Thymus (tissue), 14 donors: ENCODE measurements around the gene COL11A1. TPM values are rescaled to one million over a fixed set of nuclear protein-coding genes. Genes with fewer than 3 reads are reported as not detected.
"Not testable (repeated sequence)": the region's sequence is repeated elsewhere in the genome, so short reads cannot be mapped to it uniquely, and the experiment has no call there.

Source experiments
- DNase-seq, 9 donors: peaks; one replicate each; pipeline ENCODE4 v3.0.0-alpha.2; 2013; ENCODE audit warnings: low spot score in 9 of 9, low read depth in 6 of 9, missing footprints in 1 of 9
- H3K27ac ChIP-seq, 2 donors: one replicate each; pipeline ENCODE4 v1.5.1; 2013; ENCODE audit warnings: control low read depth in 1 of 2, low read depth in 1 of 2, low read length in 1 of 2, mild to moderate bottlenecking in 1 of 2, moderate library complexity in 1 of 2
- H3K27me3 ChIP-seq, 2 donors: one replicate each; pipeline ENCODE4 v1.5.1; 2013; ENCODE audit warnings: low read length in 1 of 2; ENCODE audit not compliant: control insufficient read depth in 2 of 2, insufficient read depth in 1 of 2
- H3K36me3 ChIP-seq, 2 donors: one replicate each; pipeline ENCODE4 v1.5.1; 2013; ENCODE audit warnings: low read length in 1 of 2, mild to moderate bottlenecking in 1 of 2, moderate library complexity in 1 of 2; ENCODE audit not compliant: control insufficient read depth in 2 of 2, insufficient read depth in 2 of 2
- H3K4me1 ChIP-seq, 2 donors: one replicate each; pipeline ENCODE4 v1.5.1; 2013; ENCODE audit warnings: low read length in 2 of 2; ENCODE audit not compliant: control insufficient read depth in 2 of 2, insufficient read depth in 2 of 2
- H3K4me3 ChIP-seq, 2 donors: one replicate each; pipeline ENCODE4 v1.5.1; 2013; ENCODE audit warnings: low read length in 2 of 2, control low read depth in 1 of 2, mild to moderate bottlenecking in 1 of 2
- H3K9me3 ChIP-seq, 2 donors: one replicate each; pipeline ENCODE4 v1.5.1; 2013; ENCODE audit warnings: low read length in 1 of 2, mild to moderate bottlenecking in 1 of 2; ENCODE audit not compliant: control insufficient read depth in 2 of 2, insufficient read depth in 1 of 2
- WGBS: extraction: QIAGEN DNeasy Blood & Tissue Kit; methylation state at CpG from one replicate; pipeline ENCODE4 v1.1.7; 2013; 5-methylcytosine and 5-hydroxymethylcytosine counted together
- long read RNA-seq, 10 donors: transcript quantifications; one replicate each; lab custom pipeline, GENCODE V29; 2026
- polyA plus RNA-seq: library from polyadenylated mRNA; stranded (reverse); fragments of 200-250 nt; gene quantifications from one replicate; pipeline ENCODE4 v1.2.3, GENCODE V29; 2013
- total RNA-seq: library from RNA; stranded (reverse); fragments of 120-200 nt; gene quantifications from one replicate; pipeline ENCODE4 v1.2.4, GENCODE V29; 2013
- donor health status: healthy.

COL11A1 gene
- total RNA-seq: 0.24 TPM
- polyA plus RNA-seq: 0.25 TPM
- long read RNA-seq, donor 1: 0 reads
- long read RNA-seq, donor 2: 0 reads
- long read RNA-seq, donor 3: 0 reads
- long read RNA-seq, donor 4: 0 reads
- long read RNA-seq, donor 5: 0 reads
- long read RNA-seq, donor 6: 0 reads
- long read RNA-seq, donor 7: 0 reads
- long read RNA-seq, donor 8: 0 reads
- long read RNA-seq, donor 9: 0 reads
- long read RNA-seq, donor 10: 0 reads

DNA sequence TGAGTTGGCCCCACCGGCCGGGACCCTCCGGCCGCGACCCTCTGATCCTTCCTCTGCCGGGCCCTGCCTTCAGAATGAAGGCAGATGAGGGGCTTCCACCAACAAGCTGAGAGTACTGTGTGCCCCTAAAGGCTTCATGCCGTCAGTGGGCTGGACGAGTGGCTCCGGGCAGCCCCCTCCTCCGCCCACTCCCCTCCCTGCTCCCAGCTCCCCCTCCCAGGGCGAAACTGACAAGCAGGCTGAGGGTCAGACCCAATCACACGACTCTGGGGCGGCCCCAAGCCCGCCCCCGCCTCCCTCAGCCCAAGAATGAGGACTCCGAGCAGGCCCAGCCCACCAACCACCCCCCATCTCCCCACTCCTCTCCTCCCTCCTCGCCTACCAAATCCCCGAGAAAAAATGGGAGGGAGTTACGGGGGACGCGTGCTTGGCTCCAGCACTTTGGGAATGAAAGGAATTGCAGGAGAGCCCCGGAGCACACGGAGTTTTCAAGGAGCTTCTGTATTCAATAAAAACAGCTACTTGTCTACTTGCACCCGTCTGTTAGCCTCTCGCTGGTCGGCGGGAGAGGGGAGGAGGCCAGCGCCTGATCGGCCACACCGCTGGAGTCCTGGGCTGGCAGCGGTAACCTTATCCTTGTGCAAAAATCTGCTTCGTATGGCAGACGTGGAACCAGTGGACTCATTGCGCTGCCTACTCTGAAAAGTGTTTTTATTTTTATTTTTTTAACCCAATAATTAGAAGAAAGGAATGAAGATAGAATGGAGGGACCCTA, at the start of gene COL11A1:
TSS of gene COL11A1 (minus strand) at position 147 of the 775 bp plus-strand sequence. CDS start 344 bp downstream, outside the sequence.
- H3K27ac ChIP-seq: no peak within 1 kb of the TSS
- WGBS: 15% methylated on average over 34 of the region's 34 CpGs
- no peaks in the 10 kb centered on the region for H3K4me1 ChIP-seq
- peaks cover 14 to 32% of the 10 kb centered on the region in 2 donors for H3K27me3 ChIP-seq
- H3K36me3 ChIP-seq: no peaks in the 10 kb centered on the region
- no peak for DNase-seq
- H3K4me3 ChIP-seq: no peak within 1 kb of the TSS
- no peaks in the 10 kb centered on the region for H3K9me3 ChIP-seq

DNA sequence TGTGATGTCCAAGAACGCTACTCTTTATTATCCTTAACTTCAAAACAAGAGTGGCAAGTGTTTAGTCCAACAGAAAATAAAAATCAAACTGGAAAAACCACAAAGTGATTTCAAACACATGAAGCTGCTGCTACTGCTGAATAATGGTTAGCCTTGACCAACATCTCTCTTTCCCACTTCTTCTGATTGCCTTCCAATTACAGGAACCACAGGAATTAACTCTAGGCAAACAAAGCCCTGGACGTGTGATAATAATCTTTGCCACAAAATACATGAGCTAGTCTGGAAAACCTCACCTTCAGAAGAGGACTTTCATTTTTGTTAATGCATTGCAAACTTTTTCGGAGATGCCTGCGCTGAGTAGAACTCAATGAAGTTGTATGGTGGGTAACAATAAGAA, 48.6 kb upstream of the COL11A1 start:
- H3K36me3 ChIP-seq: no peaks in the 10 kb centered on the region
- H3K4me1 ChIP-seq: no peaks in the 10 kb centered on the region
- no peak for DNase-seq
- 75% methylated on average over 4 of the region's 4 CpGs for WGBS
- H3K27me3 ChIP-seq: no peaks in the 10 kb centered on the region
- H3K27ac ChIP-seq: no peak overlapping the region
- H3K4me3 ChIP-seq: no peak overlapping the region
- H3K9me3 ChIP-seq: no peaks in the 10 kb centered on the region

DNA sequence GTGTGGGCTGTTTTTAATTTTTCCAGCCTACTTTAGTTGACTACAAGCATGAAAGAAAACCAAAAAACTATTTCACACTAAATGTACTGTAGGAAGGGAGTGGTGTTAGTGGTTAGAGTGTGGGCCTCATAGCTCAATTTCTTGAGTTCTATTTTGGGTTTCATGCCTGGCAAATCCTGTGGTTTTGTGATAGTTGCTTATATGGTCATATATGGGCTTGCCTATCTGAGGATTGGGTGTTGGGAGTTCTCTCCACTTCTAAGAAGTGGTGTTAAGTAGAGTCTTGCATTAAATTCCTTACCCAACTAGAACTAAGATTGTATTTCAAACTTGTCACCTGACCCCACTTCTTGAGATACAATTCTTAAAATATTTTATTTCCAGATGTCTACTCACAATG, 37.8 kb upstream of the COL11A1 start:
- Histone ChIP-seq H3K4me3 (no peak overlapping the region), H3K9me3 (no peaks in the 10 kb centered on the region), H3K4me1 (no peaks in the 10 kb centered on the region), H3K36me3 (no peaks in the 10 kb centered on the region), H3K27me3 (no peaks in the 10 kb centered on the region), H3K27ac (no peak overlapping the region)
- no peak for DNase-seq

DNA sequence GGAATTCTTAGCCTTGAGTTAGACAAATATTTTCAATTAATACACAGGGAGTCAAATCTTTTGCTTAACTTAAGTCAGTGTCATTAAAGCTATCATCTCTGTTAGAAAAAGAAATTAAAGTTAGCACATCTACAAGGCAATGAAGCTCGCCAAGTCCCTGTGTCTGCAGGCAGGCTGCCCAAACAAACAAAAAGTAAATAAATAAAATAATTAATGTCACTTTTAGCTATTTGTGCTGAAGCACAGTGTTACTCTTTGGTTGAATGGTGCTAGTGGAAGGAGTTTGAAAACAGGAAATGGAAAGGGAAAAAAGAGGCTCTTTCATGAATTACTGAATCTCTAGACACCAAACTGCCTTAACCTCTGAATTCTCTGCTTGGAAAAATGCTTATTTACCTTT, 37.1 kb upstream of the COL11A1 start:
- H3K27ac ChIP-seq: no peak overlapping the region

DNA sequence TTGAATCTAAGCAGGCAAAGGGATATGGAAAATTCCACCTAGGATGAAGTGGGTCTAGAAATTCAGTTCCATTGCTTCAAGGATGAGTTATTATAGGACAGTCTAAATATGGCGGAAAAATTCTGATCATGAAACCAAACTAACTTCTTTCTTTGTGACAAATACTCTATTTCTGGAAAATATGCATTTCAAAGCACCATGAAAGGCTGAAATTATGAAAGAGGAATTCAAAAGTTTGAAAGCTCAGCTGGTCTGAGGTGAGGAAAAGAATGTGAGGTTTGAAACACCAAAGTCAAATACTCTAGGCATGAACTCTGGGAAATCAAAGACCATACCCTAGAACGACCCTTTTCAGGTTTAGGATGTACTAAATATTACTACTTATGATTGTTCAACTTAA, 36.4 kb upstream of the COL11A1 start:
- Histone ChIP-seq H3K27me3 (no peaks in the 10 kb centered on the region), H3K27ac (no peak overlapping the region), H3K9me3 (no peaks in the 10 kb centered on the region), H3K4me1 (no peaks in the 10 kb centered on the region), H3K4me3 (no peak overlapping the region), H3K36me3 (no peaks in the 10 kb centered on the region)
- 82% methylated on average over 2 of the region's 2 CpGs for WGBS
- DNase-seq: no peak

More for the DNA sequence above, 37.1 kb upstream of the COL11A1 start:
- WGBS: 90% methylated on average over 1 of the region's 1 CpG
- Histone ChIP-seq H3K27me3 (no peaks in the 10 kb centered on the region), H3K4me3 (no peak overlapping the region), H3K9me3 (no peaks in the 10 kb centered on the region), H3K36me3 (no peaks in the 10 kb centered on the region), H3K4me1 (no peaks in the 10 kb centered on the region)
- DNase-seq: no peak

DNA sequence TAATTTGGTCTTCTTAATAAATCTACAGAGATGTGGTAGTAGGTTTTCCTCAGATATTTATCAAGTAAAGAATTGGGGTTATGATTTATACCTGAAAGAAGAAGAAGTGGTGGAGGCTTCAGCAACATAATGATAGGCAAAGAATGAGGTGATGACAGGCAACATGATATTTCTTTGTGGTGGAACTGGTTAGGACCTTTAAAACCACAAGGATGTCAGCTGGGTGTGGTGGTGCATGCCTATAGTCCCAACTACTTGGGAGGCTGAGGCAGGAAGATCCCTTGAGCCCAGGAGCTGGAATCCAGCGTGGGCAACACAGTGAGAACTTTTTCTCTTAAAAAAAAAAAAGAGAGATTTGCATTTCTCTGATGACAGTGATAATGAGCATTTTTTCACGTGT, 34.1 kb upstream of the COL11A1 start:
- 63% methylated on average over 2 of the region's 2 CpGs for WGBS
- Histone ChIP-seq H3K9me3 (no peaks in the 10 kb centered on the region), H3K36me3 (no peaks in the 10 kb centered on the region), H3K4me1 (no peaks in the 10 kb centered on the region), H3K27me3 (no peaks in the 10 kb centered on the region), H3K4me3 (no peak overlapping the region), H3K27ac (no peak overlapping the region)
- no peak for DNase-seq

DNA sequence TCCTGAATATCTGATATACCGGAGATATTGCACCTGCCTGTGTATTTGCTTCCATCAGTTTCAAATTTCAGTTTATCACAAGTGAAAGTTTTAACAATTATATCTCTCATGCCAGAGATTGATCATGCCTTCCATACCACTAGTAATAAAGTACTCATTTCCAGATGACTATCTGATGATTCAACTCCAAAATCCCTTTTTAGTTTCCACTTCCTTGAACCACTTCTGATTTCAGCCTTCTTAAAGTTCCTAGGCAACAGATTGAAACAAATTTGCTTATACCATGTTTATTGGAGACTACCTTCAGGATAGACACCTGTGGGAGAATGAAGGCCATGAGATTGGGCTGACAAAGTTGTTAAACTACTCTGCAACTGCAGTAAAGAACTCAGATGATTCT, 21.5 kb upstream of the COL11A1 start:
- H3K27me3 ChIP-seq: no peaks in the 10 kb centered on the region
- 84% methylated on average over 1 of the region's 1 CpG for WGBS

DNA sequence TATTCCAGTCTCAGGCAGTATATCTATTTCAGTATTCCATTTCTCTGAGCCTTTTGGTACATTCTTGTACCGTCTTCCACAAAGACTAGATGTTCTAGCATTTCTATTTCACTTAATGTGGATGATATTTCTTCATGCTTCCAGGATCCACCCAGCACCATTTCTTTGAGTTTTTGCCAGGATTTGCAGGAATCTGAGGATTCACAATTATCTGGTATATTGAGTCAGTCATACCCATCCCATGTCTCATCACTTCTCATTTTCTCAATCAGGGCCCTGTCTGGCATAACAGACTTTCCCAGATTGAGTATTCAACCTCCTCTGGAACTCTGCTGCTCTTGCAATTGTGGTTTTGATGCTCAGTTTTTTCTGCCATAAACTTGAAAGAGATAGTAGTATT, 20.9 kb upstream of the COL11A1 start:
- no peak for DNase-seq
- Histone ChIP-seq H3K4me1 (no peaks in the 10 kb centered on the region), H3K4me3 (no peak overlapping the region), H3K36me3 (no peaks in the 10 kb centered on the region), H3K9me3 (no peaks in the 10 kb centered on the region), H3K27ac (no peak overlapping the region), H3K27me3 (no peaks in the 10 kb centered on the region)
- WGBS: 91% methylated on average over 1 of the region's 1 CpG

More for the DNA sequence above, 21.5 kb upstream of the COL11A1 start:
- no peaks in the 10 kb centered on the region for H3K9me3 ChIP-seq
- no peak overlapping the region for H3K27ac ChIP-seq
- no peaks in the 10 kb centered on the region for H3K36me3 ChIP-seq
- H3K4me3 ChIP-seq: no peak overlapping the region
- DNase-seq: no peak
- H3K4me1 ChIP-seq: no peaks in the 10 kb centered on the region

DNA sequence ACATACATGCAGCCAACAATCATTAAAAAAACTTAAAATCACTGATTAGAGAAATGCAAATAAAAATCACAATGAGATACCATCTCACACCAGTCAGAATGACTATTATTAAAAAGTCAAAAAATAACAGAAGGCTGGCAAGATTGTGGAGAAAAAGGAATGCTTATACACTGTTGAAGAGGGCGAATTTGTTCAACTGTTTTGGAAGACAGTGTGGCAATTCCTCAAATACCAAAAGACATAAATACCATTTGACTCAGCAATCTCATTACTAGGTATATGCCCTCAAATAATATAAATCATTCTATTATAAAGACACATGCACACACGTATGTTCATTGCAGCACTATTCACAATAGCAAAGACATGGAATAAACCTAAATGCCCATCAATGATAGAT, 19.9 kb upstream of the COL11A1 start:
- not testable (repeated sequence) for H3K36me3 ChIP-seq, H3K4me1 ChIP-seq, H3K27ac ChIP-seq, H3K4me3 ChIP-seq, DNase-seq, H3K9me3 ChIP-seq, H3K27me3 ChIP-seq
- WGBS: 84% methylated on average over 2 of the region's 2 CpGs
